ENCODE results near the gene PAX3. TPM values are rescaled to one million over a fixed set of nuclear protein-coding genes. Genes with fewer than 3 reads are reported as not detected.

Gene PAX3
- total RNA-seq, 2 donors from 2014 or later = not detected

- H3K27me3 ChIP-seq (replicated peaks; ENCODE audit: insufficient read depth) = no peaks in the 10 kb centered on the region
- H3K36me3 ChIP-seq = no peaks in the 10 kb centered on the region
- no peak overlapping the region for H3K27ac ChIP-seq
- ATAC-seq (ENCODE audit: insufficient number of reproducible peaks, low FRiP score, low read depth) = no peak
- no peak for TF ChIP-seq CTCF (IDR thresholded peaks at IDR 0.05)
- H3K9me3 ChIP-seq = no peaks in the 10 kb centered on the region
- no peak for DNase-seq (ENCODE audit: low spot score)
- H3K4me3 ChIP-seq = no peak overlapping the region
- H3K4me1 ChIP-seq (ENCODE audit: control insufficient read depth in 1 of 2, low read depth in 2 of 2) = no peaks in the 10 kb centered on the region
These were observed 83.9 kb downstream of the PAX3 start for GRCh38 chr2:222214885-222215284.

GRCh38 chr2:222213049-222213448 lies 85.7 kb downstream of the PAX3 start:
- Histone ChIP-seq H3K36me3 (no peaks in the 10 kb centered on the region), H3K9me3 (no peaks in the 10 kb centered on the region), H3K4me3 (no peak overlapping the region), H3K27me3 (replicated peaks; ENCODE audit: insufficient read depth) (no peaks in the 10 kb centered on the region), H3K27ac (no peak overlapping the region), H3K4me1 (ENCODE audit: control insufficient read depth in 1 of 2, low read depth in 2 of 2) (no peaks in the 10 kb centered on the region)
- DNase-seq (ENCODE audit: low spot score) (no peak), ATAC-seq (ENCODE audit: insufficient number of reproducible peaks, low FRiP score, low read depth) (no peak)
- no peak for TF ChIP-seq CTCF (IDR thresholded peaks at IDR 0.05)

GRCh38 chr2:222212571-222212970 lies 86.2 kb downstream of the PAX3 start:
- no peak for ATAC-seq (ENCODE audit: insufficient number of reproducible peaks, low FRiP score, low read depth)
- H3K4me3 ChIP-seq = no peak overlapping the region
- no peaks in the 10 kb centered on the region for H3K4me1 ChIP-seq (ENCODE audit: control insufficient read depth in 1 of 2, low read depth in 2 of 2)
- H3K27me3 ChIP-seq (replicated peaks; ENCODE audit: insufficient read depth) = no peaks in the 10 kb centered on the region
- DNase-seq (ENCODE audit: low spot score) = no peak
- no peak overlapping the region for H3K27ac ChIP-seq
- no peaks in the 10 kb centered on the region for H3K9me3 ChIP-seq
- TF ChIP-seq CTCF (IDR thresholded peaks at IDR 0.05) = no peak
- no peaks in the 10 kb centered on the region for H3K36me3 ChIP-seq

- Histone ChIP-seq H3K9me3 (no peaks in the 10 kb centered on the region), H3K27ac (no peak overlapping the region), H3K4me1 (ENCODE audit: control insufficient read depth in 1 of 2, low read depth in 2 of 2) (no peaks in the 10 kb centered on the region), H3K4me3 (no peak overlapping the region), H3K36me3 (no peaks in the 10 kb centered on the region), H3K27me3 (replicated peaks; ENCODE audit: insufficient read depth) (no peaks in the 10 kb centered on the region)
- ATAC-seq (ENCODE audit: insufficient number of reproducible peaks, low FRiP score, low read depth) (no peak), DNase-seq (ENCODE audit: low spot score) (no peak)
- no peak for TF ChIP-seq CTCF (IDR thresholded peaks at IDR 0.05)
These were observed 90.6 kb downstream of the PAX3 start for GRCh38 chr2:222208010-222208690.

GRCh38 chr2:222205136-222205535 lies 93.7 kb downstream of the PAX3 start:
- DNase-seq (ENCODE audit: low spot score) (no peak), ATAC-seq (ENCODE audit: insufficient number of reproducible peaks, low FRiP score, low read depth) (no peak)
- TF ChIP-seq CTCF (IDR thresholded peaks at IDR 0.05) = no peak
- Histone ChIP-seq H3K27ac (no peak overlapping the region), H3K4me1 (ENCODE audit: control insufficient read depth in 1 of 2, low read depth in 2 of 2) (no peaks in the 10 kb centered on the region), H3K9me3 (no peaks in the 10 kb centered on the region), H3K36me3 (no peaks in the 10 kb centered on the region), H3K27me3 (replicated peaks; ENCODE audit: insufficient read depth) (no peaks in the 10 kb centered on the region), H3K4me3 (no peak overlapping the region)

Data from thoracic aorta (tissue), 2 donors.